SK-N-SH (cell line): Measurements from ENCODE around the gene HRH2. TPM values are rescaled to one million over a fixed set of nuclear protein-coding genes. Genes with fewer than 3 reads are reported as not detected.

Source experiments
- CTCF ChIA-PET: fragments of 300-600, 350-600 bp; formaldehyde crosslinking; extraction: SDS; loops from one replicate; lab custom pipeline; 2021; lab: Yijun Ruan, JAX
- POLR2A ChIA-PET: fragments of 350-600 bp; sonication (Branson Sonifier 250); formaldehyde crosslinking; extraction: SDS; loops from one replicate; lab custom pipeline; 2020; ENCODE audit warnings: antibody characterized with exemption, inconsistent platforms; lab: Yijun Ruan, JAX
- DNase-seq: peaks from one replicate; pipeline ENCODE4 v3.0.0; 2012
- H2AFZ ChIP-seq: fragments of 200-600 bp; sonication (generic); 2 replicates; pipeline ENCODE4 v1.8.1; 2016; ENCODE audit warnings: antibody characterized with exemption, mild to moderate bottlenecking, low read depth
- H3F3A ChIP-seq: fragments of 200-600 bp; sonication (generic); replicated peaks from 2 replicates; pipeline ENCODE3; 2016; ENCODE audit warnings: antibody characterized with exemption, mild to moderate bottlenecking; ENCODE audit not compliant: insufficient read depth
- H3K27ac ChIP-seq, 2 experiments: fragments of 200-500 bp in 1 of 2; fragments of 200-600 bp in 1 of 2; sonication (Bioruptor generic) in 1 of 2; sonication (generic), shearing (Covaris generic) in 1 of 2; 2 replicates each; pipeline versions ENCODE4 v1.5.1 to v1.6.1; 2014 to 2016; ENCODE audit warnings: low read depth in 2 of 2, inconsistent platforms in 1 of 2, low read length in 1 of 2, mild to moderate bottlenecking in 1 of 2, mixed read lengths in 1 of 2
- H3K27me3 ChIP-seq: fragments of 200-600 bp; sonication (generic), shearing (Covaris generic); 2 replicates; pipeline ENCODE4 v1.6.1; 2016; ENCODE audit warnings: mixed run types; ENCODE audit not compliant: insufficient read depth
- H3K36me3 ChIP-seq, 2 experiments: fragments of 200-500 bp in 1 of 2; fragments of 200-600 bp in 1 of 2; sonication (Bioruptor generic) in 1 of 2; sonication (generic) in 1 of 2; replicated peaks in 1 of 2; 2 replicates each; pipeline versions ENCODE3 to v1.5.1; 2014 to 2016; ENCODE audit warnings: low read length in 1 of 2, mild to moderate bottlenecking in 1 of 2; ENCODE audit not compliant: insufficient read depth in 2 of 2, control insufficient read depth in 1 of 2
- H3K4me1 ChIP-seq, 2 experiments: fragments of 200-500 bp in 1 of 2; fragments of 200-600 bp in 1 of 2; sonication (Bioruptor generic) in 1 of 2; sonication (generic), shearing (Covaris generic) in 1 of 2; 2 replicates each; pipeline versions ENCODE4 v1.5.1 to v1.6.1; 2014 to 2016; ENCODE audit warnings: low read depth in 1 of 2, low read length in 1 of 2, mixed run types in 1 of 2; ENCODE audit not compliant: insufficient read depth in 2 of 2, control insufficient read depth in 1 of 2
- H3K4me2 ChIP-seq: fragments of 200-600 bp; sonication (generic), shearing (Covaris generic); 2 replicates; pipeline ENCODE4 v1.6.1; 2017; ENCODE audit warnings: mixed run types
- H3K4me3 ChIP-seq, 2 experiments: fragments of 200-500 bp in 1 of 2; fragments of 200-600 bp in 1 of 2; sonication (Bioruptor generic) in 1 of 2; sonication (generic), shearing (Covaris generic) in 1 of 2; 2 replicates each; pipeline versions ENCODE4 v1.5.1 to v1.8.1; 2014 to 2016; ENCODE audit warnings: low read depth in 2 of 2, inconsistent platforms in 1 of 2, low read length in 1 of 2, mild to moderate bottlenecking in 1 of 2, mixed read lengths in 1 of 2, moderate library complexity in 1 of 2
- H3K79me2 ChIP-seq: fragments of 200-600 bp; sonication (generic); 2 replicates; pipeline ENCODE4 v1.8.1; 2017; ENCODE audit warnings: mild to moderate bottlenecking; ENCODE audit not compliant: insufficient read depth
- H3K9ac ChIP-seq: fragments of 200-600 bp; sonication (generic); 2 replicates; pipeline ENCODE4 v1.6.1; 2017; ENCODE audit warnings: mixed run types
- H3K9me2 ChIP-seq: fragments of 200-600 bp; sonication (generic); 2 replicates; pipeline ENCODE4 v1.6.1; 2017; ENCODE audit warnings: mixed run types
- H3K9me3 ChIP-seq: fragments of 200-600 bp; sonication (generic); 2 replicates; pipeline ENCODE4 v1.6.1; 2017; ENCODE audit warnings: mixed run types, mild to moderate bottlenecking, moderate library complexity
- H4K20me1 ChIP-seq: fragments of 200-600 bp; sonication (generic); 2 replicates; pipeline ENCODE4 v1.6.1; 2017; ENCODE audit warnings: mild to moderate bottlenecking, mixed run types; ENCODE audit not compliant: insufficient read depth
- CHD2 ChIP-seq: fragments of 150-350 bp; IDR thresholded peaks from 2 replicates; pipeline ENCODE4 v1.6.1; 2018; ENCODE audit warnings: low read length; ENCODE audit not compliant: partially characterized antibody
- ELF1 ChIP-seq: IDR thresholded peaks from 2 replicates; pipeline ENCODE4 v1.4.0; 2012
- EP300 ChIP-seq, 2 experiments: IDR thresholded peaks; 2 replicates each; pipeline versions ENCODE4 v1.4.0 to v1.6.1; 2012; ENCODE audit warnings: borderline replicate concordance in 1 of 2, low read depth in 1 of 2, low read length in 1 of 2
- FOSL2 ChIP-seq: IDR thresholded peaks from 2 replicates; pipeline ENCODE4 v1.4.0; 2012; ENCODE audit warnings: low read depth, mild to moderate bottlenecking, moderate library complexity, borderline replicate concordance
- FOXJ3 ChIP-seq: sonication (generic); formaldehyde crosslinking; IDR thresholded peaks from 2 replicates; pipeline ENCODE4 v1.5.1; 2020; ENCODE audit warnings: mild to moderate bottlenecking, missing genetic modification reagents
- FOXM1 ChIP-seq: IDR thresholded peaks from 2 replicates; pipeline ENCODE4 v1.4.0; 2012; ENCODE audit warnings: low read depth, mild to moderate bottlenecking
- MAX ChIP-seq: IDR thresholded peaks from 2 replicates; pipeline ENCODE4 v1.4.0; 2012; ENCODE audit warnings: low read depth
- NFIC ChIP-seq: IDR thresholded peaks from 2 replicates; pipeline ENCODE4 v1.4.0; 2012; ENCODE audit warnings: borderline replicate concordance
- NRF1 ChIP-seq: IDR thresholded peaks from 2 replicates; pipeline ENCODE4 v1.6.1; 2012; ENCODE audit warnings: low read depth, mild to moderate bottlenecking, low read length
- POLR2AphosphoS5 ChIP-seq: IDR thresholded peaks from 2 replicates; pipeline ENCODE4 v1.6.1; 2012; ENCODE audit warnings: low read depth, low read length
- RFX5 ChIP-seq: IDR thresholded peaks from 2 replicates; pipeline ENCODE4 v1.6.1; 2012; ENCODE audit warnings: mild to moderate bottlenecking, improper control_type of control experiment, low read length
- TCF12 ChIP-seq: IDR thresholded peaks from 2 replicates; pipeline ENCODE4 v1.4.0; 2012
- TEAD4 ChIP-seq: IDR thresholded peaks from 2 replicates; pipeline ENCODE4 v1.4.0; 2012; ENCODE audit warnings: mild to moderate bottlenecking, borderline replicate concordance; ENCODE audit not compliant: insufficient read depth
- USF2 ChIP-seq: fragments of 150-350 bp; IDR thresholded peaks from 2 replicates; pipeline ENCODE4 v1.6.1; 2017; ENCODE audit warnings: antibody characterized with exemption, low read length, low read depth, borderline replicate concordance
- YY1 ChIP-seq: IDR thresholded peaks from 2 replicates; pipeline ENCODE4 v1.4.0; 2012; ENCODE audit warnings: low read depth, mild to moderate bottlenecking
- WGBS: methylation state at CpG from one replicate; pipeline ENCODE4 v1.1.6; 2017; ENCODE audit warnings: low lambda C conversion rate; 5-methylcytosine and 5-hydroxymethylcytosine counted together
- polyA plus RNA-seq, 3 experiments: library from polyadenylated mRNA; depleted of rRNA; stranded (reverse); fragments of >200 nt; gene quantifications; 2 replicates each; pipeline ENCODE4 v1.2.3, GENCODE V29; 2012
- TF ChIP-seq, protein P1 (sequence below): IDR thresholded peaks from 2 replicates; pipeline ENCODE4 v1.4.0; 2012; ENCODE audit warnings: low read depth, borderline replicate concordance
- TF ChIP-seq, protein P2 (sequence below): IDR thresholded peaks from 2 replicates; pipeline ENCODE4 v1.6.1; 2012; ENCODE audit warnings: mild to moderate bottlenecking, low read depth, low read length, moderate library complexity

Gene HRH2
- polyA plus RNA-seq, 1 of the 3 experiments (the other 2 are of a cell fraction): 0.08 TPM

GRCh38 chr5:175624316-175624715 lies 33.6 kb upstream of the HRH2 start:
- no peak for DNase-seq

More at GRCh38 chr5:175624316-175624715, 33.6 kb upstream of the HRH2 start:
- no peaks in the 10 kb centered on the region for H3K27me3 ChIP-seq
- H3K79me2 ChIP-seq: no peaks in the 10 kb centered on the region
- WGBS: 23% methylated on average over 3 of the region's 3 CpGs
- ChIA-PET POLR2A (no interaction called here), CTCF (interaction anchor here (2.0 kb wide), 1 partner anchor 90 kb away, joined by 7 read pairs; no protein-coding TSS in a partner anchor)
- H3K4me2 ChIP-seq: no peak overlapping the region
- no peaks in the 10 kb centered on the region for H3F3A ChIP-seq
- no peak overlapping the region for H3K4me3 ChIP-seq
- no peaks in the 10 kb centered on the region for H3K9me3 ChIP-seq
- no peaks in the 10 kb centered on the region for H3K4me1 ChIP-seq
- no peak overlapping the region for H2AFZ ChIP-seq
- TF ChIP-seq TEAD4 (no peak), FOSL2 (no peak), NFIC (no peak), FOXJ3 (CRISPR knock-in tag) (no peak), YY1 (no peak), ELF1 (no peak), CHD2 (no peak), TCF12 (no peak), NRF1 (no peak), EP300 (IDR thresholded peaks at IDR 0.05; ENCODE audit: borderline replicate concordance in 1 of 2, low read depth in 1 of 2, low read length in 1 of 2) (no peak), RFX5 (no peak), USF2 (no peak), POLR2AphosphoS5 (no peak), FOXM1 (no peak), MAX (no peak)
- TF ChIP-seq, protein P1, sequence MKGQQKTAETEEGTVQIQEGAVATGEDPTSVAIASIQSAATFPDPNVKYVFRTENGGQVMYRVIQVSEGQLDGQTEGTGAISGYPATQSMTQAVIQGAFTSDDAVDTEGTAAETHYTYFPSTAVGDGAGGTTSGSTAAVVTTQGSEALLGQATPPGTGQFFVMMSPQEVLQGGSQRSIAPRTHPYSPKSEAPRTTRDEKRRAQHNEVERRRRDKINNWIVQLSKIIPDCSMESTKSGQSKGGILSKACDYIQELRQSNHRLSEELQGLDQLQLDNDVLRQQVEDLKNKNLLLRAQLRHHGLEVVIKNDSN: no peak
- TF ChIP-seq, protein P2, sequence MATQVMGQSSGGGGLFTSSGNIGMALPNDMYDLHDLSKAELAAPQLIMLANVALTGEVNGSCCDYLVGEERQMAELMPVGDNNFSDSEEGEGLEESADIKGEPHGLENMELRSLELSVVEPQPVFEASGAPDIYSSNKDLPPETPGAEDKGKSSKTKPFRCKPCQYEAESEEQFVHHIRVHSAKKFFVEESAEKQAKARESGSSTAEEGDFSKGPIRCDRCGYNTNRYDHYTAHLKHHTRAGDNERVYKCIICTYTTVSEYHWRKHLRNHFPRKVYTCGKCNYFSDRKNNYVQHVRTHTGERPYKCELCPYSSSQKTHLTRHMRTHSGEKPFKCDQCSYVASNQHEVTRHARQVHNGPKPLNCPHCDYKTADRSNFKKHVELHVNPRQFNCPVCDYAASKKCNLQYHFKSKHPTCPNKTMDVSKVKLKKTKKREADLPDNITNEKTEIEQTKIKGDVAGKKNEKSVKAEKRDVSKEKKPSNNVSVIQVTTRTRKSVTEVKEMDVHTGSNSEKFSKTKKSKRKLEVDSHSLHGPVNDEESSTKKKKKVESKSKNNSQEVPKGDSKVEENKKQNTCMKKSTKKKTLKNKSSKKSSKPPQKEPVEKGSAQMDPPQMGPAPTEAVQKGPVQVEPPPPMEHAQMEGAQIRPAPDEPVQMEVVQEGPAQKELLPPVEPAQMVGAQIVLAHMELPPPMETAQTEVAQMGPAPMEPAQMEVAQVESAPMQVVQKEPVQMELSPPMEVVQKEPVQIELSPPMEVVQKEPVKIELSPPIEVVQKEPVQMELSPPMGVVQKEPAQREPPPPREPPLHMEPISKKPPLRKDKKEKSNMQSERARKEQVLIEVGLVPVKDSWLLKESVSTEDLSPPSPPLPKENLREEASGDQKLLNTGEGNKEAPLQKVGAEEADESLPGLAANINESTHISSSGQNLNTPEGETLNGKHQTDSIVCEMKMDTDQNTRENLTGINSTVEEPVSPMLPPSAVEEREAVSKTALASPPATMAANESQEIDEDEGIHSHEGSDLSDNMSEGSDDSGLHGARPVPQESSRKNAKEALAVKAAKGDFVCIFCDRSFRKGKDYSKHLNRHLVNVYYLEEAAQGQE: no peak
- no peak overlapping the region for H3K27ac ChIP-seq
- no peaks in the 10 kb centered on the region for H3K36me3 ChIP-seq
- H4K20me1 ChIP-seq: no peaks in the 10 kb centered on the region
- no peaks in the 10 kb centered on the region for H3K9me2 ChIP-seq
- H3K9ac ChIP-seq: no peak overlapping the region
